ENCODE measurements around the gene DIS3L2.
"Not testable (repeated sequence)": the region's sequence is repeated elsewhere in the genome, so short reads cannot be mapped to it uniquely, and the experiment has no call there.

The DIS3L2 gene

DNA sequence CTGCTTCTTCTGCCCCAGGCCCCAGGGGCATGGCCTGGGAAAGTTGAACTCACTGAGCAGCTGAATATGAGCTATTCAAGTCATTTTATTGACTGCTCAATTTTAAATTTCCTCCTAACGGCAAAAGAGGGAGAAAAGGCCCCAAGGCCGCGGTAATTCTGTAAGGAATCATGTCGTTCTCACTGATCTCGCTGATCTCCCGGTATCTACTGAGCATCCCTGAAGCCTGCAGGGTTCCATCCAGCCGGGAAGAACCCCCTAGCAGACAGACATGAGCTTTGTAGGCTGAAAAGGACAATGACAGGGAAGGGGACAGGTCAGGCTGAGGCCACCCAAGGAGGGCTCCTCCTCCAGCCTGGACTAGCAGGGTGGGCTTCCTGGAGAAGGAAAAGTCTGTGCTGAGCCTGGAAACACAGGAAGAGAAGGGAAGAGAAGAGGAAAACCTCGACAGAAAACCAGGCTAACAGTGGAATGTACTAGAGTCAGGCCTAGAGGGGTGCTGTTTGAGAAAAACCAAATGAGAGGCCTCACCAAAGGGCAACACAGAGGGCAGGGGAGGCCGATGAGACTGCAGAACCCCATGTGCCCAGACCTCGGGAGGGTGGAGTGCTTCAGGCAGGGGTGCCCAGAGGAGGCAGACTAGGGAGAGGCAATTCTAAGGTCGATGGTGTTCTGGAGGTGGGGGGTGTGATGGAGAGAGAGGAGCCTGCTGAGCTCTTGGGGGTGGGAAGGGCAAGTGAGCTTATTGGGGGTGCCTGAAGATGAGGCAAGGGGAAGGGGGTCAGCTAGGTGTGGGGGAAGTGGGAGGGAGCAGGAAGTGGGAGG is 32.4 kb upstream of the DIS3L2 start:
- no peak for DNase-seq

DNA sequence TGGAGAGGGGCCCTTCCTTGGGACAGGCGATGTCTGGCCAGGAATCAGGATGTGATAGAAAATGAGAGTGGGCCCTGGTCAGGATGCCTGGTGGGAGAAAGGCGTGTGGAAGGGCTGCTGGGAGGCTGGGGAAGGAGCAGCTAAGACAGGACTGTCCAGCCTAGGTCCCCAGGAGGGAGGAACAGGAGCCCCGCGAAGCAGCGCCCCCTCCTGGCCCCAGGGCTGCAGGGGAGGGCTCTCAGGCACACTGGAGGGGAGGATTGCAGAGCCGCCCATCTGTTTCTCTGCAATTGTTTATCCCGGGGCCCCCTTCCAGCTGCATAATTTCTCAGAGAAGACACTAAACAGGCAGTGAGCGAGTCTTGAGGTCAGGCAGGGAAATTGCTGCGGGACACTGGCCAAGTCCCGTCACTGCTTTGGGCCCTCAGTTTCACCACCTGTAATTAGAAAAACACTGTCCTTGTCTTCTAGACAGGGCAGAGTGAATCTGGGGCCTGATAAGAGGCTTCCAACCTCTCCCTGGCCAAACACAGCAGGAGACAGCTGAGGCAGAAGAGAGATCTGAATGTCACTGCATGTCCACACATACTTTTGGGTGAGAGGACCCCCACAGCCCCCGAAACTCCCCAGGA is 31.4 kb upstream of the DIS3L2 start:
- peak in 1 of 56 donors; percentile 7 for DNase-seq

DNA sequence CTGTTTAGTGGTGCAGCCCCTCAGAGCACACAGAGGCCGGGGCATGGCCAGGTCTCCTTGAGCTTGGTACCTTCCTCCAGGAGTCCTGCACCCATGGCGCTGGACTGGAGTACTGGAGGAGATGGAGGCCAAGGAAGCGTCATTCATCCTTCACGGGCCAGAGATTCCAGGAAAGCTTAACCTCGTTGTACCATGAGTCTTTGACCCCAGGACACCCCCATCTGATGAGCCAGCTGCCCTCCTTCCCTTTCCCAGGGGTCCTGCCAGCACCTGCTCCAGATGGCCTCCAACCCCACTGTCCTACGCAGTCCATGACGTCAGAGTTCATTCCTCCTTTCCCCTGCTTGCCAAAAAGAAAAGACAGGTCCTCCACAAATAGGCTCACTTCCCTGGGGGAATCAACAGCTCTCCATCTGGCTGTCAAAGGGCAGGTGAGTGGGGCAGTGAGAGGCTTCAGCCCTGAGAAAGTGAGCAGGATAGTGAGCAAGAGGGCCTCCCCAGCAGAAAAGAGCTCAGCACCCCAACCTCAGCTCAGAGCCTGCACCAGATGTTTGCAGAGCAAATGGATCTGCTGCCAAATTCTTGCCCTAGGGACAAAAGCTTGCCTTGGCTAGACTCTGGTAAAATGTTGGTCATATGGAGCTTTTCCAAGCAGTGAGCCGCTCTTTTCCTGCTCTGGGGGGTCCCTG is 30.8 kb upstream of the DIS3L2 start:
- DNase-seq, result no peak

DNA sequence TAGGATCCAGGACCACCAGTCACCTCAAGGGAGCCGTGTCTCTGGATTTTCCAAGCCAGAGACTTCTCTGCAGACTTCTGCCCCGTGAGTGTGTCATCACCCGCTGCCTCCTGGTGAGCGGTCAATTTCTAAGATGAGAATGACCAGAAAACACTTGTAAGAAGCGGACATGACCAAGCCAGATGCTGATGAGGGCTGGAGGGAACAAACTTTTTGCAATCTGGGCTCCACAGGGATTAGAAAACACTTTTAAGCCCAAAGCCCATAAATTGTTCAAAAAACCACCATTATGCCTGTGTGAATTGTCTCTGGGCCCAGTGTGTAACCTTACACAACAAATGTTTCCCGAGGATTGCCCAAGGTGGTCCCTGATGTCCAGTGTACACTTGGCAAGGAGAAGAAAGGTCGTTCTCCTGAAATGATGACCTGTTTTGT is 30.0 kb upstream of the DIS3L2 start:
- DNase-seq, result no peak

DNA sequence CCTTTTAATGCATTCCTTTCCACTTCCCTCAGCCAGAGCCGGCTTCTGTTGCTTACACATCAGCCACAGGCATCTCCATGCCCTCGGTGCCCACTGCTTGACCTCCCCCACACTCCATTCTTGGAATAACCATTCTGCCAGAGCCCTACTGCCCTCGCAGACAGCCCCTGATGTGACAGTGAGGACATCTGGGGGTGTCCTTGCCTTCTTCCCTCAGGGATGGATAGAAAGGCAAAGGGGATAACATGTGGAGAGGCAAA is 28.9 kb upstream of the DIS3L2 start:
- DNase-seq, result no peak

DNA sequence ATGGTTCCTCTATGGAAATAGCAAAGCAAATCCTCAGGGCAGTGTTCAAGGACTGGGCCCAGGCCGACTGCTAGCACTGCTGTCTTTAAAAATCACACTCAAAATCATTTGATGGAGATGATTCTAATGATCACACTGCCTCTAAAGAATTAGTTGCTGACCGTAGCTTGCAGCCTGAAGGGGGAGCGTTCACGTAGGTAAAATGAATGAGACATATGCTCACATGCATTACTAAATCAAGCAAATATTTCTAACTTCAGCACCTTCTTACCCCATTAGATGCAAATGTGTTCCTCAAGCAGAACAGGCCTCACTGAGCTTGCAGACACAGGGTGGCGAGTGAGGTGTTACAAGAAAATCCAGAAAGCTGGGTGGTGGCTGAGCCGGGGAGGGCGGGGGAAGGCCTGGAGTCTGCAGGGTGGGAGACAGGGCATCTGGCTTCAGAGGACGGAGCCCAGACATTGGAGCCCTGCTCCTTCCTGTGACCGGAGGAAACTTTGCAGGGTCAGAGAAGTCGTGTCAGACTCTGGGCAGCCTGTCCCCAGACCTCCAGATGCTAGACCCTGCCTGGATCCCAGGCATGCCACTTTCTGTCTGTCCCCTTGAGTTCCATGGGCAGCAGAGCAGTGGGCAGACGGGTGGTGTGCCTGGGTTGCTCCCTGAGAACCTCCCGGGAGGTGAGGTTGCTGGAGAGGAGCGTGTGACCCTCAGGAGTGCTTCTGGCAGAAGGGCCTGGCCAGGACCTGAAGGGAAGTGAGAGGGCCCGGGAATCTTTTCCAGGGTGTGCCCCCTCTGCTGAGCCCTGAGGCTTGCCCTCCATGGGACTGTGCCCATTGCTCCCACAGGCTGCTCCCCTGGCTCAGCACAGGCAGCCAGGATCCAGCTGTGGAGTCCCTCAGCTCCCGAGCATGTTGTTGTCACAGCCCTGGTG is 28.3 kb upstream of the DIS3L2 start:
- DNase-seq, result no peak

DNA sequence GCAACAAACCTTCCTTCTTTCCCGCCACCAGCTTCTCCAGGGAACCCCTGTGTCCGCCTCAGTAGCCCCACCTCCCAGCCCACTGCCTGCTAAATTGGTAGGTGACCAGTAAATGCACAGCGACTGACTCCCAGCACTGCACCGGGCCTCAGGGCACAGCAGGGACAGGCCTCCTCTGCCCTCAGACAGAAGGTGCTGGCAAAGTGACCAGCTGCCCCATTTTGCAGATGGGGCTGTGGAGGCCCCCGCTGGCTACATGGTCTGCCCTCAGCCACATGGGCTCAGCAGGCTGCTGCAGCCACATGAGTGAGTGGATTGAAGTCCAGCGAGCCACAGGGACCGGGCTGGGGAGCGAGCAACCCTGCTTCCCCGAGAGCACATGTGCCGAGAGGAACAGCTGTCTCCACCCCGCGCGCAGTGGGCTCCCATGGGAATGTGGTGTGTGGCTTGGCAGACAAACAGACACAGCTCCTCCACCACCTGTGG is 27.6 kb upstream of the DIS3L2 start:
- no peak for DNase-seq

DNA sequence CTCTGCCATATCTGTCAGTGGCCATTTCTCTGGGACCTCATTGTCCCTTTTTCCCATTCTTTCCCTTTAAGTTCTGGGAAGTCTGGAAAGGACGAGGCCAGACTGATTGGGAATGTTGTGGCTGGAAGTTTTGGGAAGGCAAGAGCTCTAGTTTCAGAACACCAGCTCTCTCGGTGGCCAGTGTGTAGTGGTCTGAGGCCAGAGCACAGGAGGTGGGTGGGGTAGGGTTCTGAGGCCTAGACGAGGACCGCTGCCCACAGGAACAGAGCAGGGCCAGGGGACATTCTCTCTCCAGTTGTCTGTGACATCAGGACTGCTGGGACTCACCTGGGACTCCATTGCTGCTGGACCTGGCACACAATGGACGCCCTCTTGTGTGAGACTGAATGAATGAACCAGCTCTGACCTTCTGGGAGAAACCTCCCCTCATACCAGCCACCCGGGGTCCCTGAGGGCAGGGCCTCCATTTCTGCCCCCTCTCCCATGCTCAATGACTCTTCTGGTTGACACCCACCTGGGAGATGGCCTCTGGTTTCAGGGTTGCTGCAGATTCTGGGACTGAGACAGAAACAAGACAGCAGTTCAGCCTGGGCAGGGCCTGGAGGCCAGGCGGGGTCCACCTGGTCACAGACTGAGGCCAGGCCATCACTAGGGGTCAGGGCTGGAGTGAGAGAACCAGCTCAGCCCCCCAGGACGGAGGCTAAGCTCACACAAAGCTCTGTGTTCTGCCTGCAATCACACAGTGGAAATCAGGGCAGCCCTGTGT is 26.9 kb upstream of the DIS3L2 start:
- DNase-seq, result no peak

DNA sequence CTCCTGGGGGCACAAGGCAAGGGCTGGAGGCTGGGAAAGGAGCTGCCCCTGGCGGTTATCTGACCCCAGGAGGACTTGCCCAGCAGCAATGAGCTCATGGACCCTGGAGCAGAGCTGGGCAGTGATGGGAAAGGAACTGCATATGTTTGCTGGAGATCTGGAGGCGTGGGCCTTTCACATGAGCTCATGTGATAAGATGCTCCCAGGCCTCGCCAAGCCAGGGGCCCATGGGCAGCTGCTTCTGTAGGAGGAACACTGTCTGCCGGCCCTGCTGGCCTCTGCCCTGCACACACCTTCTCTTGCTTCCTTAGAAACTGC is 26.3 kb upstream of the DIS3L2 start:
- DNase-seq, result no peak

DNA sequence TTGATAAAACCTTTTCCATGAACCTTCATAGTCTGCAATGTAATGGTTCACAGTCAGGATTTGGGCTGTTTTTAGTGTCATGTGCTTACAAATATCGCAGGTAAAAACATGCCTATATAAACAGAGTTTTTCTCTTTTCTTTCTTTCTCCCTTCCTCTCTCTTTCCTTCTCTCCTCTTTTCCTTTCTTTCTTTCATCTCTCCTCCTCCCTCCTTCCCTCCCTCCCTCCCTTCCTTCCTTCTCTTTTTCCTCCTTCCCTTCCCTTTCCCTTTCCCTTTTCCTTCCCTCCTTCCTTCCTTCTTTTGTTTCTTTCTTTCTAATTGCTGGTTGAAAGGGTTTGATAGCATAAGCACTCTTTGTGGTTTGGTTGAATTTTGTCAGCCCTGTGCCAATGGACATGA is 25.7 kb upstream of the DIS3L2 start:
- no peak for DNase-seq

DNA sequence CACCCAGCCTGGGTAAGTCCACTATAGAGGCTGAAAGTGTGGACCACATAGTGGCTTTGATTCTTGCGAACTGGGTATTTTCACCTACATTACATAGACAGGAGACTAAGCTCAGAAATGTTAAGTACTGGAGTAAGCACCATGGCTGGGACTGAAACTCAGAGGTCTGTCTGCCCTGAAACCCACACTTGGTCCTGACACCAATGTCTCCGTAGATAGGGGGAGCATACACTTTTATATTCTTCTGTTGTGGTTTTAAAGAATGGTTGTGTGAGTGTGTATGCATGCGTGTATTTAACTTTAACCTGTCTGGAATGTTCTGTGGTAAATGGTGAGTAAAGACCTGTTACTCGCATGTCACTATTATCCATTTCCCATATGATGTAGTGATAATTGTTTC is 25.0 kb upstream of the DIS3L2 start:
- no peak for DNase-seq

DNA sequence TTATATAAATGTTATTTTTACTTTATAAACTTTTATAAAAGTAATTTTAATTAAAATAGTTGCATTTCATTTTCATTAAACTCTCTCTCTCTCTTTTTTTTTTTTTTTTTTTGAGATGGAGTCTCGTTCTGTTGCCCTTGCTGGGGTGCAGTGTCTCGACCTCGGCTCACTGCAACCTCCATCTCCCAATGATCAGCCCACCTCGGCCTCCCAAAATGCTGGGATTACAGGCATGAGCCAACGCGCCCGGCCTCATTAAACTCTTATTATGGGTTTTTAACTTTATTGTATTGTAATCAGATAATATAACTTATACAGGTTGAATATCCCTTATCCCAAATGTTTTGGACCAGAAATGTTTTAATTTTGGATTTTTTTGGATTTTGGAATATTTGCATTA is 24.5 kb upstream of the DIS3L2 start:
- DNase-seq, result no peak

DNA sequence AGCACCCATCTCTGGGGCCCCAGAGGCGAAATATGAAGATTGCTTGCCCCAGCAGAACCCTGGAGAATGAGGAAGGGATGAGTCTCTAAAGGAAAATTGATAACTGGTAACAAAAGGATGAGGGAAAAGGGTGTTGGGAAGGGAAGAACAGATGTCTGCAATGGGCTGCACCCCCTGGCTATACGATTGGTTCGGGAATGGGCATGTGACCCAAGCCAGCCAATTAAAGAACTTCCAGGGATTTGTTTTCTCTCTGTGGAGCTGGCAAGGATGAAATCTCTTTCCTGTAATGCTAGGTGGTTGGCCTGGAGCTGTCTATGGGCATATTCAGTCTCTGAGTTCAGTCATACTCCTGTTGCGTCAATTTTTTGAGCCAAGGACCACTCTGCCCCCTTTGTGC is 22.5 kb upstream of the DIS3L2 start:
- no peak for DNase-seq

DNA sequence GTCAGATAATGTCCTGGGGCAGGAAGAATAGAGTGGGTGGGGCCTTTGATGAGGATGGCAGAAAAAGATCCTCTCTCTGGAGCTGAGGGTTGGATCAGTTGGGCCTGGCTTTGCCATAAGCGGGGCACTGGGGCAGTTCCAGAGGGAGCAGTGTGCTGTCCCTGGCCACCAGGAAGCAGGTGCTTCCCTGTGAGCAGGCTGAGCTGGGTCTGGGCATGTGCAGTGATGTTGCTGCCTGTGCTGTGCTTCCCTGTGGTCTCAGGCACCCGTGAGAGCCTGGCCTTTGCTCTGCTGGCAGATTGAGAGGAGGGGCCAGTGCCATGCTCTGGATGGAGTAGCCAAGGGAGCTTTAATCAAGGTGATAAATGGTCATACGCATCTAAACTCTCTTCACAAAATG is 20.7 kb upstream of the DIS3L2 start:
- no peak for DNase-seq

DNA sequence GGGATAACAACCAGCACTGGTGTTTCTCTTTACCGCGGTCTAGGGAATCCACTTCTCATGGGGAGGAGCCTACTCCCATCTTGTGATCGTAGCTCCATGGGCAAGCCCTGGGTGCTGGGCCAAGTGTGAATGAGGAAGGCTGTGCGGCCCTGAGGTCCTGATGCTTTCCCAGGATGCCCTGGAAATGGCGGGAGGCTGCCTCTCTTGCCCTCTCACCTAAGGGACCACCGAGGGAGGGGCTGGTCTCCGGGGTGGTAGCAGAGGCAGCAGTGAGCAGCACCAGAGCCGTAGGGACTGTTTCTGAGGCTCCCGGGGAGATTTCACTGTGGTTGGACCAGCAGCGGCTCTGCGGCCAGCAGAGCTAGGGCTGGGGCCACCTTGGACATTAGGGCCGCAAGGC is 19.8 kb upstream of the DIS3L2 start:
- no peak for DNase-seq

DNA sequence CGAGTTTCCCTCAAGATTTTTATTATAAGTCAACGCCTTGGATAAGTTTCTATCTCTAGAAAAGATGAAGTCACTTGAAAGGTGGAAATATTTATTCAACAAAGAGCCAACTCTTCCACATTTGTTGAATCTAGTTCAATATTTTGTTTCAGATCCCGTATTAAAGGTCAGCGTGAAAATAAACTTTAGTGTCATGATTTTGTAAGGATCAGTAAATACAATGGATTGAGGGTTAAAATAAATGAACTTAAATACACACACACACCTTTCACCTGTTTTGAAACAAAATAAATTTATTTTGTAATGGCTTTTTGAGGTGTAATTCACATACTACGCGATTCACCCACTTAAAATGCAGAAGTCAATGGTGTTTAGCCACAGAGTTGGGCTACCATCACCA is 19.3 kb upstream of the DIS3L2 start:
- DNase-seq, result no peak

DNA sequence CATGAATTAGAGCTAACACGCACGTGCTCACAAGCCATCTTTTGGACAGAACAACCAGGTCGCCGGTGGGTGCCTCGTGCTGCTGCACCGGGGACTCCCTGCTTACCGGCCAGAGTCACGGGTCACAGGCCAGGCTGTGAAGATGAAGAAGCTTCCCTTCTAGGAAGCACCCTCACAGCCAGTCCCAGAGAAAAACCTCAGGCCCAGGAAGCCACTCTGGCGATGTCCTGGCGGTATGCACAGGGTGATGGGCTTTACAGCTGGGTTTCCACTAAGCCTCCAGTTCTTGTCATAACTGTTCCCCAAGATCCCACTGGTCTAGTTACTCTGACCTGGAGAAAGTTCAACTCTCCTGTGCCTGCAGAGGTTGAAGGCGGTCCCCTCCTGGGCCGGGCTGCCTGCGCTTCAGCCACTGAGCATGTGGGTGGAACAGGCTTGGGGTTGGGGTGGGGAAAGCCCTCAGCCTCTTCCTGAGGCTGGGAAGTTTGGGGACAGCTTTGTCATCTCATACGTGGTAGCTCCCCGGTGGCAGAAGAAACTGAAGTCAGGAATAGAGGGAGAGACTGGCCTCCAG is 15.2 kb upstream of the DIS3L2 start:
- DNase-seq, result no peak

DNA sequence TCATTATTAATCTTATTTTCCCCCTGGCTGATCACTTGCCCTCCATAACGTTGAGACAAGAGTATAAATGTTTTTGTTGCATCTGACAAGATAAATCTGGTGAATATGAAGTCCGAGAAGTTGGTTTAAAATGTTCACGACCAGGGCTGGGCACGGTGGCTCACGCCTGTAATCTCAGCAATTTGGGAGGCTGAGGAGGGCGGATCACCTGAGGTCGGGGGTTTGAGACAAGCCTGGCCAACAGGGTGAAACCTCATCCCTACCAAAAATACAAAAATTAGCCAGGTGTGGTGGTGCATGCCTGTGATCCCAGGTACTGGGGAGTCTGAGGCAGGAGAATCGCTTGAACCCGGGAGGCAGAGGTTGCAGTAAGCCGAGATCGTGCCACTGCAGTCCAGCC is 14.4 kb upstream of the DIS3L2 start:
- DNase-seq, result not testable (repeated sequence)

DNA sequence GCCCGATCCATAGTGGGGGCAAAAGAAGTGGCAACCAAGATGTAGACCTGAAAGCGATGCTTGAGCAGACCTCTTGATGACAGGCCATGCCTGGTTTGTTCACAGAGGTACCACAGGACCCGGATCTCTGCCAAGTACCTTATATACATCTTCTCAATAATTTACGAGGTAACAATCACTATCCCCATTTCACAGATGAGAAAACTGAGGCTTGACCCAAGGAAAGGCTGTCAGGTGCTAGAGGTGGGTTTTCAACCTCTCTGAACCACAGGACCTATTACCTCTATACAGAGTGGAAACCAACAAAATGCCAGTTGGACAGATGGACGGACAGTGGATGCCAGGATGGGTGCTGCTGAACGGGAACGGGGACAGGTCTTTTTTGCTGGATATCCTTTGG is 13.8 kb upstream of the DIS3L2 start:
- no peak for DNase-seq

DNA sequence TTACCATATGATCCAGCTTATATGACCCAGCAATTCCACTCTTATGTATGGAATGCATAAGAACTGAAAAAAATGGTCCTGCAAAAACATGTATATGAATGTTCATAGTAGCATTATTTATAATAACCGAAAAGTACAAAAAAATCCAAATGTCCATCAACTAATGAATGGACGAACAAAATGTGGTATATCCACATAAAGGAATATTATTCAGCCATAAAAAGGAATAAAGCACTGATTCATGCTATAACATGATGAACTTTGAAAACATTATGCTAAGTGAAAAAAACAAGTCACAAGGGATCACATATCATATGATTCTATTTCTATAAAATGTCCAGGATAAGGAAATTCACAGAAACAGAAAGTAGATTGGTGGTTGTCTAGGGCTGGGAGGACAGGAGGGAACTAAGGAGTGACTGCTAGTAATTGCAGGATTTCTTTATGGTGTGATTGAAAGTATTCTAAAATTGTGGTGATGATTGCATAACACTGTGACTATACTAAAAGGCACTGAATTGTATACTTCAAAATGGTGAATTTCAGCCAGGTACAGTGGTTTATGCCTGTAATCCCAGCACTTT is 10.0 kb upstream of the DIS3L2 start:
- DNase-seq, result no peak

Measured in amygdala (tissue), 56 donors.